HG03159 (cell line): Measurements from ENCODE around the gene DDX11.
"Not testable (repeated sequence)": the region's sequence is repeated elsewhere in the genome, so short reads cannot be mapped to it uniquely, and the experiment has no call there.

ENCODE experiments used
- ATAC-seq: cut with Tn5 transposase; IDR thresholded peaks from one replicate; pipeline ENCODE4 v1.9.1; 2021; ENCODE audit warnings: mild to moderate bottlenecking, moderate library complexity; ENCODE audit not compliant: unreplicated experiment

Gene DDX11

GRCh38 chr12:31066196-31066595 is 7.5 kb upstream of the DDX11 start:
- not testable (repeated sequence) for ATAC-seq

- ATAC-seq: not testable (repeated sequence)
Observed at GRCh38 chr12:31067656-31068055, 6.0 kb upstream of the DDX11 start.

DNA sequence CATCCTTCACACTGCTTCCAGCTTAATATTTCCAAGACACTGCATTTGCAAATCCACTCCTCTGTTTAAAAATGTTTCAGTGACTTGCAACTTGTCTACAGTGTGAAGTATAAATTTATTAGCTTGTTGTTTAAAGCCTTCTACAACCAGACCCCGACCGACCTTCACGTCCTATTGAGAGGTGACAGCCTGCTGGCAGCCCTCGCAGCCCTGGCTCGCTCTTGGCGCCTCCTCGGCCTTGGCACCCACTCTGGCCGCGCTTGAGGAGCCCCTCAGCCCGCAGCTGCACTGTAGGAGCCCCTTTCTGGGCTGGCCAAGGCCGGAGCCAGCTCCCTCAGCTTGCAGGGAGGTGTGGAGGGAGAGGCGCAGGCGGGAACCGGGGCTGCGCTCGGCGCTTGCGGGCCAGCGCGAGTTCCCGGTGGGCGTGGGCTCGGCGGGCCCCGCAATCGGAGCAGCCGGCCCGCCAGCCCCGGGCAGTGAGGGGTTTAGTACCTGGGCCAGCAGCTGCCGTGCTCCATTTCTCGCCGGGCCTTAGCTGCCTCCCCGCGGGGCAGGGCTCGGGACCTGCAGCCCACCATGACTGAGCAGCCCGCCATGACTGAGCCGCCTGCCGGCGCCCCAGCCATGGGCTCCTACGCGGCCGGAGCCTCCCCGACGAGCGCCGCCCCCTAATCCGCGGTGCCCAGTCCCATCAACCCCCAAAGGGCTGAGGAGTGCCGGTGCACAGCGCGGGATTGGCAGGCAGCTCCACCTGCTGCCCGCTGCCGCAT is 2.5 kb upstream of the DDX11 start:
- not testable (repeated sequence) for ATAC-seq

- ATAC-seq: not testable (repeated sequence)
Observed at GRCh38 chr12:31072962-31073361, 698 bp upstream of the DDX11 start.

DNA sequence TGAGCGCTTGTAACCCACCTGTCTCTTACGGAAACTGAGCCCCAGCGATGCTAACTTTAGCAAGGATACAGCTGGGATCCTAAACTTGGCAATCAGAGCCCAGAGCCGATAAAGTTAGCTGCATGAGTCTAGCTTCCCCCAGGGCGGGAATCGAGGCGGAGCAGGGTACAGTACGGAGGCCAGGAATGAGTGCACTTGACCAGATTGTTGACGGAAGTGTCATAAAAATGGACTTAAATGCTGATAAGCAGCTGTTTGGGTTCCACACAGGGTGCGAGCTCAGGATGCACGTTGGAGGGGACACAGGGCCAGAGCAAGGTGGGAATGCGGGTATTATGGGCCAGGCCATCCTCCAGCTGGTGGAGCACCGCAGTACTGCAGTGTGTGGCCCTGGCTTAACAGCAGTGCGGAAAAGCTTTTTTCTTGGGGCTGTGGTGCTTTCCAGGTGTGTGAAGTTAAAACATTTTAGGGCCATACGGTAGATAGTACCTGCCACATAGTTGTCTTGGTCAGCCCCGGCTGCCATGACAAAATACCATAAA is 744 bp downstream of the DDX11 start:
- peak; percentile 45 for ATAC-seq

- not testable (repeated sequence) for ATAC-seq
Observed at GRCh38 chr12:31076150-31076549, 2.5 kb downstream of the DDX11 start.

GRCh38 chr12:31077095-31077494 is 3.4 kb downstream of the DDX11 start:
- ATAC-seq: not testable (repeated sequence)

- ATAC-seq: not testable (repeated sequence)
Observed at GRCh38 chr12:31077998-31078397, 4.3 kb downstream of the DDX11 start.

GRCh38 chr12:31079421-31079820 is 5.8 kb downstream of the DDX11 start:
- ATAC-seq: not testable (repeated sequence)

DNA sequence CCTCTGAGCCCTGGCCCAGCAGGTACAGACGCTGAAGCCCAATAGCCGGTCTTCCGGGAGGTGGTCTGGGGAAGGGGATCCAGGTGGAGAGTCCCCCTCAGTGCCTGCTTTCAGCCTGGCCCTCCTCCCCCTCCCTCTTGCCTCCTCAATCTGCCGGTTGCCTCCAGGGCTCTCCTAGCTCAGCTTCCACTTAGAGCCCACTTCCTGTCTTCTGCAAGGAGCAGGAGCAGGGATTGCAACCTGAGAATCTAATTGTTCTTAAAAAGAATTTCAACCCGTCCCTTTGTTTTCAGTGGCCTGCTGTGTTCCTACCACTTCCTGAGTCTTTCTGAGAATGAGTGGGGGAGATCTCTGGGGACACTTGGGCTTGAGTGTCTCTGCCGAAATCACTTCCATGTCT is 6.6 kb downstream of the DDX11 start:
- not testable (repeated sequence) for ATAC-seq

DNA sequence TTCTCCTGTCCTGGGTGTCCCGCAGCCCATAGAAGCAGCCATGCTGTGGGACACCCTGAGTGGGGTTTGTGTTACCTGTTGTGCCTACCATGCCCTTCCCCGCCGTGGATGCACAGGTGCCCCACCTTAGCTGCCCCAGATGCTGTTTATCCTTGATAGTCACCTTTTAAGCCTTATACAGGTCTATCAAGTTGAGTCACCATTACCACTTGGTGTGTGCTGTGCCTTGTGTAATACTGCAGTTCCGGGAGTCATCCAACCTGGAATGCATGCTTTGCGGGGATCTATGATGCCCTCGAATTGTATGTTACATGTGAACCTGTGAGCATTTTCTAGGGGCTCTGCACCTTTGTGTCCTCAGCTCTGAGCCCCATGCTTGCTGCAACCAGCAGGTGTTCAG is 7.6 kb downstream of the DDX11 start:
- not testable (repeated sequence) for ATAC-seq

DNA sequence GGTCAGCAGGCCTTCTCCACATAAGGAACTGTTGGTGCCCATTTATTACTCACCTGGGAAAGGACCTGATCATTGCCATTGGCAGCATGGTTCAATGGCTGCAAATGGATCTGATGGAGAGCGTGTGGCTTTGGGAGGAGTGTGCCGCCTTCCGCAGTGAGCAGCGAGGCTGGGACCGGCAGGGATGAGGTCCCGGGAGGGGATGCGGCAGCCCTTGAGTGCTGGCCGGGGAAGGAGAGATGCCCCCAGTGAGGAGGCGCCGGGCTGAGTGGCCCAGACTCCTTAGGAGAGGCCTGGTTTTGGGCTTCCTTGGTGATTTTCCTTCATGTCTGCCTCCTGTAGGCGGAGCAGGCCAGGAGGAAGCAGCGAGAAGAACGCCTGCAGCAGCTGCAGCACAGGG is 10.6 kb downstream of the DDX11 start:
- not testable (repeated sequence) for ATAC-seq

GRCh38 chr12:31086032-31086431 is 12.4 kb downstream of the DDX11 start:
- ATAC-seq: not testable (repeated sequence)

DNA sequence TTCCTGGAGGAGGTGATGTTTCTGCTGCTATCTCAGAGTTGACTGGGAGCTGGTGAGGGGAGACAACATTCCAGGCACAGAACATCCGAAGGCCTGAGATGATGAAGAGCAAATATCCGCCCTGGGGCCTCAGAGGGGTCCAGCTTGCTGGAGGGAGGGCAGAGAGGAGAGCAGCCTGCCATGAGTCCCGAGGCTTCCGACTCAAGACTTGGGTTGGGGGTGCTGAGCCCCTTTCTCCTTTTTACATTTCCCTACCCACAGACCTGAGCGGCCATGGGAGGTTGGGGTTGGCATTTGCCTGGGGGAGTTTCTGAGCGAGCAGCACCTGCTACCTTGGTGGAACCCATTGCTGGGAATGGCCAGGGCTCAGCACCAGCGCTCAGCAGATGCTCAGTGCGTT is 13.8 kb downstream of the DDX11 start:
- not testable (repeated sequence) for ATAC-seq

GRCh38 chr12:31087956-31088355 is 14.3 kb downstream of the DDX11 start:
- ATAC-seq: not testable (repeated sequence)

GRCh38 chr12:31089072-31089471 is 15.4 kb downstream of the DDX11 start:
- no peak for ATAC-seq

GRCh38 chr12:31091629-31092028 is 18.0 kb downstream of the DDX11 start:
- not testable (repeated sequence) for ATAC-seq

DNA sequence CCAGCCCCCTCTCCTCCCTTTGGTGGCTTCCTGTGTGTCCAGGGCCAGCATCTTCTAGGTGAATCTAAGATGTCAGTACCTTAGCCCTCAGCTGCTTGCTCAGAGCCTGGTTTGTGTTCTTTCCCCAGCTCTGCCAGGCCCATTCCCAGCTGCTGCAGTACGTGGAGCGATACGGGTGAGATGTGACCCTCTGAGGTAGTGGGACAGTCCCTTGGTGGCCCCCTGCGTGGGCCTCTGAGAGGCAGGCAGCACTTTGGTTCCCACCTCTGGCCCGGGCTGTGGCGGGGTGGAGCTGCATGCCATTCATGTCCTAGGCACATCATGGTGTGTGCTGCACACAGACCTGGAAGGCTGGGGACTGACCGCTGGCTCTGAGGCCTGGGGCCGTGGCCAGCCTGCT is 19.1 kb downstream of the DDX11 start:
- ATAC-seq: not testable (repeated sequence)

DNA sequence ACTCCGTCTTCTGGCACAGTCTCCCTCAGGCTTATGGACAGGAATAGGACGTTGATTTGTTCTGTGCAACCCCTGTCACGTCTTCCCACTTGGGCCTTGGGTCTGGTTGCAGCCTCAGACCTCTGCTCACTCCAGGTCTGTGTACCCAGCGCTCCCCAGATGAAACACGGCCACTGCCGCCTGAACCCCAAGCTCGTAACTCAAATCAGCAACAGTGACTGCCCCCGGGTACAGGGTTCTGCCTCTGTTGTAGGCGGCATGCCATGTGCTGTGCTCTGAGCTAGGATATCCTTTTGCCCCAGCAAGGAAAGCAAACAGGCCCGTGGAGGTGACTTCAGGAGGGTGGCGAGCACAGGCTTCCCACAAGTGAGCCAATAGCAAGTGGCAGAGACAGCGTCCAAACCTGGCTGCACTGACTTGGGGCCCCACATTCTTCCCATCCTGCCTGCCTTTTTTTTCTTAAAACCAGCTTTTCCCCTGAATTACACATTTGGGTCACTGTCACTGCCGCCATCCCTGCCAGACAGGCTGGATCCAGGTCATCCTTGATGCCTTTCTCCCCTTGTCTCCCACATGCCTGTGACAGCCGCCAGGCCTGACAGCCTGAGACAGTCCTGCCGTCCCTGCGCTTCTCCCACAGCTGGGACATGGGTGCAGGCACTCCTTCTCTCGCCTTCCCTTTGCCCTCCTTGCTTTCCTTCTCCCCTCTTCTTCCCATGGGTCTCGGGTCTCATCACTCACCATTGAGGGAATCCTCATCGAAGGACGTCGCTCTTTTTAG is 21.6 kb downstream of the DDX11 start:
- ATAC-seq: not testable (repeated sequence)

GRCh38 chr12:31096251-31097065 is 22.8 kb downstream of the DDX11 start:
- not testable (repeated sequence) for ATAC-seq

DNA sequence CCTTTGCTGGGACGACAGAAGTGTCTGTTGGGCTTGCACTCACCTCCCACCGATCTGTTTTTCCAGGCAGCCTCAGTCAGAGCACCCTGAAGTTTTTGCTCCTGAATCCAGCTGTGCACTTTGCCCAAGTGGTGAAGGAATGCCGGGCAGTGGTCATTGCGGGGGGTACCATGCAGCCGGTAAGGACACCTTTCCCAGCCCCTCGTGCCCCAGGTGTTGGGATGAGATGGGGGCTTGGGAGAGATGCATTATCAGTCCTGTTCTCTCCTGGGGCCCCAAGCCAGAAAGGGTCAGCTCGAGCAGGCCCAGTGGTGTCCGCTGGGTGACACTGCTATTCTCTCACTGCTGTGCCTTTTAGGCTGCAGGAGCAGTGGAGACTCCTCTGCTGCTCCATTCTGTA is 24.2 kb downstream of the DDX11 start:
- ATAC-seq: not testable (repeated sequence)
